Psoas muscle (tissue), 8 donors: ENCODE measurements around the gene FAM241A. TPM values are rescaled to one million over a fixed set of nuclear protein-coding genes. Genes with fewer than 3 reads are reported as not detected.
"Not testable (repeated sequence)": the region's sequence is repeated elsewhere in the genome, so short reads cannot be mapped to it uniquely, and the experiment has no call there.

ENCODE experiments used
- ATAC-seq, 4 donors: fragments of 200-7000 bp; cut with Tn5 transposase; one replicate each; pipeline ENCODE4 v1.9.1; 2020; ENCODE audit warnings: moderate library complexity in 3 of 4, mild to moderate bottlenecking in 2 of 4
- DNase-seq, 2 donors: peaks; one replicate each; pipeline ENCODE4 v3.0.0-alpha.2; 2020
- H3K27ac ChIP-seq: fragments of 200-600 bp; one replicate; pipeline ENCODE4 v1.8.0; 2022
- H3K27me3 ChIP-seq, 3 donors: fragments of 200-600 bp in 1 of 3; one replicate each; pipeline versions ENCODE4 v1.6.1 to v1.8.0; 2013 to 2022; ENCODE audit warnings: low read length in 2 of 3, mild to moderate bottlenecking in 2 of 3, moderate library complexity in 1 of 3; ENCODE audit not compliant: insufficient read depth in 3 of 3
- H3K36me3 ChIP-seq, 2 donors: fragments of 200-600 bp in 1 of 2; one replicate each; pipeline versions ENCODE4 v1.6.1 to v1.8.0; 2013 to 2022; ENCODE audit warnings: low read depth in 1 of 2, mild to moderate bottlenecking in 1 of 2, moderate library complexity in 1 of 2; ENCODE audit not compliant: insufficient read depth in 1 of 2
- H3K4me1 ChIP-seq: fragments of 200-600 bp; one replicate; pipeline ENCODE4 v1.8.0; 2022
- H3K4me3 ChIP-seq: fragments of 200-600 bp; one replicate; pipeline ENCODE4 v1.8.0; 2022; ENCODE audit warnings: mild to moderate bottlenecking
- H3K9me3 ChIP-seq: fragments of 200-600 bp; one replicate; pipeline ENCODE4 v1.8.0; 2022
- WGBS, 3 donors: extraction: QIAGEN DNeasy Blood & Tissue Kit; methylation state at CpG; one replicate each; pipeline versions ENCODE4 v1.1.6 to v1.1.7; 2013; 5-methylcytosine and 5-hydroxymethylcytosine counted together
- intact Hi-C, 2 donors: fragments of 100-400 bp; cut with DNase I; formaldehyde crosslinking; loops; one replicate each; pipeline versions ENCODE4 v1.11.0 to v1.14.2; 2022
- polyA plus RNA-seq, 3 donors: library from polyadenylated mRNA; stranded (reverse); fragments of 200-250 nt; gene quantifications; one replicate each; pipeline ENCODE4 v1.2.3, GENCODE V29; 2013
- total RNA-seq, 4 donors: library from RNA; stranded (reverse); fragmentation: NEBNext Ultra II Directional in 2 of 4; extraction: Animal tissue kit (Norgen Biotek cat#: 25700) in 2 of 4; gene quantifications; one replicate each; pipeline versions ENCODE4 v1.2.1 to v1.2.4, GENCODE V29; 2021 to 2023
- TF ChIP-seq, protein P1 (sequence below): fragments of 200-600 bp; IDR thresholded peaks from one replicate; pipeline ENCODE4 v1.8.0; 2022; ENCODE audit warnings: antibody characterized with exemption
- donor health status: healthy with polysubstance abuse.
- donor health status: DM: no; HTN: no; CAD: no; lungs with moderate emphysema.
- donor health status: Bipolar disorder and iron deficiency.
- donor health status: healthy.
- donor health status: DM: yes; HTN: yes; CAD: no.
- donor health status: DM: no; HTN: no; CAD: no.
- donor health status: DM: no; HTN: no; CAD: no.
- donor health status: DM: yes; HTN: yes; CAD: no.

Gene FAM241A
- total and polyA plus RNA-seq, 7 donors: 2.6 to 6.0 (median 3.1) TPM

DNA sequence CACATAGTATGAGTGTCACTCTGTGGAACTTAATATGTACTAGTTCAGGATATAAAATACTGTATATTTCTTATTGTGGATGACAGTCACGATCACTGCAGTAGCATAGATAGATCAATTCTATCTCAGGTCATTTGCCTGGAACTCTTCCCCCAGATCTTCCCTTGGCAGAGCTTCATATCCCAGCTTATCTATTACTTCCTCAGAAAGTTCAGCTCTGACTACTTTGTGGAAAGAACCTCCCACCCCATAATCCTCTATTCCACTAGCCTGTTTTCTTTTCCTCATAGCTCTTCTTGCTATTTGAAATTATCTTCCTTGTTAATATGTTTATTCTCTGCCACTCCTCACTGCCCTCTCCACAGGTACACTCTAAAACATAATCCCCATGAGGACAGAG, 10.9 kb downstream of the FAM241A start:
- Histone ChIP-seq H3K36me3 (no peaks in the 10 kb centered on the region), H3K9me3 (no peaks in the 10 kb centered on the region), H3K27me3 (no peaks in the 10 kb centered on the region), H3K4me1 (no peaks in the 10 kb centered on the region), H3K4me3 (no peak overlapping the region), H3K27ac (no peak overlapping the region)
- intact Hi-C loops: no loop called here
- ATAC-seq (no peak), DNase-seq (no peak)
- 67 to 86% (median 84%) methylated on average over 1 of the region's 1 CpG for WGBS, 3 donors
- TF ChIP-seq, protein P1, sequence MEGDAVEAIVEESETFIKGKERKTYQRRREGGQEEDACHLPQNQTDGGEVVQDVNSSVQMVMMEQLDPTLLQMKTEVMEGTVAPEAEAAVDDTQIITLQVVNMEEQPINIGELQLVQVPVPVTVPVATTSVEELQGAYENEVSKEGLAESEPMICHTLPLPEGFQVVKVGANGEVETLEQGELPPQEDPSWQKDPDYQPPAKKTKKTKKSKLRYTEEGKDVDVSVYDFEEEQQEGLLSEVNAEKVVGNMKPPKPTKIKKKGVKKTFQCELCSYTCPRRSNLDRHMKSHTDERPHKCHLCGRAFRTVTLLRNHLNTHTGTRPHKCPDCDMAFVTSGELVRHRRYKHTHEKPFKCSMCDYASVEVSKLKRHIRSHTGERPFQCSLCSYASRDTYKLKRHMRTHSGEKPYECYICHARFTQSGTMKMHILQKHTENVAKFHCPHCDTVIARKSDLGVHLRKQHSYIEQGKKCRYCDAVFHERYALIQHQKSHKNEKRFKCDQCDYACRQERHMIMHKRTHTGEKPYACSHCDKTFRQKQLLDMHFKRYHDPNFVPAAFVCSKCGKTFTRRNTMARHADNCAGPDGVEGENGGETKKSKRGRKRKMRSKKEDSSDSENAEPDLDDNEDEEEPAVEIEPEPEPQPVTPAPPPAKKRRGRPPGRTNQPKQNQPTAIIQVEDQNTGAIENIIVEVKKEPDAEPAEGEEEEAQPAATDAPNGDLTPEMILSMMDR: no peak

DNA sequence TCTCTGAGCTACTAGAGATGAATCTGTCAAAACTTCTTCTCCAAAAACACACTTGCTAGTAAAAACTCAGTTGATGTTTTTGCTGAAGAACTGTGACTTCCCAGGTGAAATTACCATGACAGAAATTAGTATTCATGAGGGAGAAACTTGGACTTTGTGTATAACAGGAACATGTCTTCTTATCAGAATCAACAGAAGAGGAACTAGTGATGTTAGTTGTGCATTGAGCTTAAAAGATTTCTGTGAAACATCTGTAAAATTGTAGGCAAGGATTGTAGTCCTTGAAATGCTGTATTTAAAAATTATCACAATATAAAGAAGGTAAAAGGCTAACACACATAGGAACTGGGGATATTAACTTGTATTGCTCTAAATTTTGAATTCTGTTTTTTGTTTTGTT, 11.3 kb downstream of the FAM241A start:
- ATAC-seq: no peak
- intact Hi-C loops: no loop called here
- TF ChIP-seq, protein P1: no peak

DNA sequence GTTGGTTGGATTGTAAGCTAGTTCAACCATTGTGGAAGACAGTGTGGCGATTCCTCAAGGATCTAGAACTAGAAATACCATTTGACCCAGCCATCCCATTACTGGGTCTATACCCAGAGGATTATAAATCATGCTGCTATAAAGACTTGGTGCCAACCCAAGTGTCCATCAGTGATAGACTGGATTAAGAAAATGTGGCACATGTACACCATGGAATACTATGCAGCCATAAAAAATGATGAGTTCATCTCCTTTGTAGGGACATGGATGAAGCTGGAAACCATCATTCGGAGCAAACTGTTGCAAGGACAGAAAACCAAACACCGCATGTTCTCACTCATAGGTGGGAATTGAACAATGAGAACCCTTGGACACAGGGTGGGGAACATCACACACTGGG, 18.5 kb downstream of the FAM241A start:
- 97 to 100% (median 97%) methylated on average over 3 of the region's 3 CpGs for WGBS, 3 donors
- intact Hi-C loops, H3K4me1 ChIP-seq, H3K36me3 ChIP-seq, H3K27me3 ChIP-seq, ATAC-seq, H3K27ac ChIP-seq, DNase-seq, H3K9me3 ChIP-seq, H3K4me3 ChIP-seq: not testable (repeated sequence)

More for the DNA sequence above, 11.3 kb downstream of the FAM241A start:
- Histone ChIP-seq H3K27me3 (no peaks in the 10 kb centered on the region), H3K4me3 (no peak overlapping the region), H3K4me1 (no peaks in the 10 kb centered on the region), H3K36me3 (no peaks in the 10 kb centered on the region), H3K27ac (no peak overlapping the region), H3K9me3 (no peaks in the 10 kb centered on the region)
- no peak for DNase-seq

DNA sequence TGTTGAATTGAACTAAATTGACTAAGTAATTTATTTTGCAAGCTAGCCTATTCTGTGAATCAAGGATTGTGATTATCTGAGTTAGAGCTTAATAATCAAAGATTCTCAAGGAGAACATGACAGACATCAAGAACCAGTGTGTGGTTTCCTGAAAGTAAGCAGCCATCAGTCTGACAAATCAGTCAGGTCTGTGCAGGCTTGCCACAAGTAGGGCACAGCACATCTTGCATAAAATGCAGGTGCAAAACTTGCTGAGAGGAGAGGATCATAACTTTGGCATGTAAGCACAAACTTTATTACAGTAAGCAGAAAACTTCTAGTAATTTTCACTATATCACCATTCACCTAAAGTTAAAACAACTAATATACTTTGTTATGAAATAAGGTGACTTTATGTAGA, 22.5 kb downstream of the FAM241A start:
- Histone ChIP-seq H3K27ac (no peak overlapping the region), H3K4me3 (no peak overlapping the region), H3K36me3 (no peaks in the 10 kb centered on the region), H3K27me3 (no peaks in the 10 kb centered on the region), H3K9me3 (no peaks in the 10 kb centered on the region), H3K4me1 (peaks cover 16% of the 10 kb centered on the region)
- no peak for DNase-seq
- intact Hi-C loops: no loop called here
- TF ChIP-seq, protein P1: no peak
- ATAC-seq: no peak

DNA sequence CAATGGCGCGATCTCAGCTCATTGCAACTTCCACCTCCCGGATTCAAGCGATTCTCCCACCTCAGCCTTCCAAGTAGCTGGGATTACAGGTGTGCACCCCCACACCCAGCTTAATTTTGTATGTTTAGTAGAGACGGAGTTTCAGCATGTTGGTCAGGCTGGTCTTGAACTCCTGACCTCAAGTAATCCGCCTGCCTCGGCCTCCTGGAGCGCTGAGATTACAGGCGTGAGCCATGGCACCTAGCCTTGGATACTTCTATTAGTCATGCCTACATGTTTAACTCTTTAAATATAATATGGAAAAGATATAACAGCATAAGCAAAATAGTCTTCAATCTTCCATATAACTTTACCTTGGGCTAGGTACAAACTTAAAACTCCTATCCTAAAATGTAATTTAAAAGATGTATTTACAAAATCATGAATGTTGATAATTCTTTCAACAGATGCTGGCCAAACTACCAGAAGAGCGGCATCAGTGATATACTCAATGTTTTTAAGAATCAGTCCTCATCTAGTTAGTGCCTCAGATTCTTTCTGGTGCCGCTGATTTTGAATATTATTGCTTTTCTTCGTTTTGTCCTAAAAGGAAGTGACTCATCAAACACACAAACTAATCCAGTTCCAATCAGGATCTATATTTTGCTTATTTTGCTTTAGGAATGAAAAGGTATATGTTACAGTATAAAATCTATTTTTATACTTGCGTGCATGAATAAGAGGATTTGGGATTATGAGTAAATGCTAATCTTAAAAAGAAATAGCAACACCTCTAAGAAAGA, 23.7 kb downstream of the FAM241A start:
- Histone ChIP-seq H3K36me3 (no peaks in the 10 kb centered on the region), H3K9me3 (no peaks in the 10 kb centered on the region), H3K27ac (no peak overlapping the region), H3K4me1 (peaks cover 19% of the 10 kb centered on the region), H3K4me3 (no peak overlapping the region), H3K27me3 (no peaks in the 10 kb centered on the region)
- TF ChIP-seq, protein P1: no peak
- ATAC-seq (no peak), DNase-seq (no peak)
- intact Hi-C loops: no loop called here
- 82 to 89% (median 82%) methylated on average over 13 of the region's 13 CpGs for WGBS, 3 donors
